ENCODE measurements around the gene KRTAP15-1. TPM values are rescaled to one million over a fixed set of nuclear protein-coding genes. Genes with fewer than 3 reads are reported as not detected.

The KRTAP15-1 gene, protein sequence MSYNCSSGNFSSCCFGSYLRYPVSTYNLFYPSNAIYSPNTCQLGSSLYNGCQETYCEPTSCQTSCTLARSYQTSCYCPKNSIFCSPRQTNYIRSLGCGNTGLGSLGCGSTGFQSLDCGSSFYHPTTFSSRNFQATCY
- polyA plus RNA-seq (2012; ENCODE audit: insufficient read depth, insufficient read length): not detected

DNA sequence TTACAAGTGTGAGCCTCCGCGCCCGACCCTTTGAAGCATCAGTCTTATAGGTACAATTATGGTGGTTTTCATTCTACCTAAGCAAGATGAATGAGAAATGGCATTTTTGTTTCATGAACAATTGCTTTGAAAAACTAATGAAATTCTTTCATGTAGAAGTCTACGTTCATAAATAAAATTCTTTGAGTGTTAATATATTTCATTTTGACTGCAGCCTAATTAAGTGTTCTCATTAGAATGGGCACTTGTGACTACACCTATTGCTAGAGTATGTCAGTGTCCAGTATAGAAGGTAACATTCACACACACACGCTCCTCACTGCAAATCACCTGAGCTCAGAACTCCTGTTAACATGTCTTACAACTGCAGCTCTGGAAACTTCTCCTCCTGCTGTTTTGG is at the start of gene KRTAP15-1:
Gene KRTAP15-1 (plus strand): TSS at position 301 of the 400 bp plus-strand sequence. CDS start 53 bp downstream, at position 354.
- no peak for DNase-seq (ENCODE audit: low read depth, low spot score)
- H3K4me3 ChIP-seq (ENCODE audit: low read length): no peak within 1 kb of the TSS

DNA sequence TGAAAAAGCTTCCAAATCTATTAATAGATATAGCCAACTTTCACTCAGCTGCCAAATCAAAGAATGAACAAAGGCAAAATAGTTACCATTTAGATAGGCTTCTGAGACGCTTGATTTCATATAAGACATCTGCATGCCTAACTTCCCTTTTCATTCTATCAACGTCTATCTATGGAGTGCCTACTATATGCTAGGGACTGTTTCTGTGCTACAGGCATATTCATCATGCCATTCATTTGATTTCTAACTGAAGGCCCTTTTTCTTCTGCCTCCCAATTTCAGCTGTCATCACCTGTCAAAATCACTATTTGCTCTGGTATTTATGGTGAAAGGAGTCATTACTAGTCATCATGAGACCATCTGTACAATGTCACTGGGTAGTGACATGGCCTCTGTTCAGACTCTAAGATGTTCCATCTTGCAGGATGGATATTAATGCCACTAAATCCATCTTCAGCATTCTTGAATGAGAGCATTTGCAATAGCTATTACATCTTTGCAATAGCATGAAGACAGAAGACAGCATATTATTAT is 48.5 kb upstream of the KRTAP15-1 start:
- H3K4me3 ChIP-seq (ENCODE audit: low read length): no peak overlapping the region
- no peak for DNase-seq (ENCODE audit: low read depth, low spot score)

DNA sequence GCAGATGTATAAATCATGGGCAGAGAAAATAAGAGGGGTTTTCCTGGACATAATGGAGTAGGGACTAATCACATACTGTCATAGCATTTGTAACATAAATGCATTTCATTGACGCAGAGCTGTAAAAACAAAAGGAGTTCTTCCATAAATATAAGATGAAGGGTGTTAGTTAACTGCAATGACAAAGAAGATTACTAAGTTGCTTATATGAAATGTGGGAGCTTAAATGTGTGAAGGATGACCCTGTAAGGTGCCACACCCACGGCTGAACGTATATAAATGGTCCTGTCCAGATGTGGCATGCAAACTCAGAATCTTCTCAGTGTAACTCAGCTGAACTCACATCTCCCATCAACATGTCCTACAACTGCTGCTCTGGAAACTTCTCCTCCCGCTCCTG is 44.3 kb upstream of the KRTAP15-1 start, which contains the start of gene KRTAP13-1:
Gene KRTAP13-1 (plus strand): TSS at position 301 of the 400 bp plus-strand sequence. CDS start 56 bp downstream, at position 357.
- H3K4me3 ChIP-seq (ENCODE audit: low read length): no peak within 1 kb of the TSS
- DNase-seq (ENCODE audit: low read depth, low spot score): no peak

DNA sequence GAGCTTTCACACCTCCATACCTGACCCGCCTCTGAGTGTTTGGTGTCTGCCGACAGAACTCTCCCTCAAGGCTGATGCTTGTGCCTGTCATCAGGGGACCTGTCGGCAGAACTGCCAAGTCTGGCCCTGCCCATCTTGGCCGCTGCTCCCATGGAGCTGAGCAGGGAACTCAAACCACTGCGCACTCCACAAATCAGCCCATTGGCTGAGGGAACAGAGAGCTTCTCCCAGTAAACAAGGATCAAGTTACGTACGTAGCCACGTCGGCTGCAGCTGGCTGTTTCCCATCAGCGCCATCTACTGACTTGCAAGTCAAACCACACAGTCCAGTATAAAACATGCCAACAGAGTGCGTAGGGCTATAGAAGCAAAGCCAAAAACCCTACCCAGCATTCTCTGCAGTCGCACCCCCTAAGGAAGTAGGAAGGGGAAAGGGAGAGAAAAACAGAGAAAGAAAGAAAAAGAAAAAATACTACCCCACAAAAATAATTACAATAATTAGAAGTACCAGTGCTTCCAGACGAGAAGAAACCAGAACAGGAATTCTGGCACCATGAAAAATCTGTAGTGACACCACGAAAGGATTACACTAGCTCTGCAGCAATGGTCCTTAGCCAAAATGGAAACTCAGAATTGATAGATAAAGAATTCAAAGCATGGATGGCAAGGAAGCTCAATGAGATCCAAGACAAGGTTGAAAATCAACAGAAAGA is 31.1 kb upstream of the KRTAP15-1 start:
- H3K4me3 ChIP-seq (ENCODE audit: low read length): 0 out of 2 replicates have a peak overlapping the region, but pooled peaks have one; percentile 5
- peak; percentile 70 for DNase-seq (ENCODE audit: low read depth, low spot score)

DNA sequence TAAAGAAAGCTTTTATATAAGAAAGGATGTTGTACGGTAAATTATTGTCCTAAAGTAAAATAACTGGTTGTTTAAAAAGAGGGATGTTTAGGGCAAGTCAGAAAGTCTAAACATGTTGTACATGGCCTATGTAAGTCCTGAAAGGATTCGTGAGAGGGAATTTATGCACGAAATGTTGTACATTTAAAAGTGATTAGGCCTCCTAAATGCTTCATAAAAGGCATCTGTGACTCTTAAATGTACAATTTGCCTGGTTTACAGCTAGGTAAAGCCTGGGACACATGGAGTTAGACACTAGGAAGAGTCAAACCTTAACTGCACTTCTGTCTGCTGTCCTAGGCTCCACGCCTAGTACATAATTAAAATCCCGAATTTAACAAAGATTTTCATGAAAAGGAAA is 24.1 kb upstream of the KRTAP15-1 start:
- no peak for DNase-seq (ENCODE audit: low read depth, low spot score)
- no peak overlapping the region for H3K4me3 ChIP-seq (ENCODE audit: low read length)

DNA sequence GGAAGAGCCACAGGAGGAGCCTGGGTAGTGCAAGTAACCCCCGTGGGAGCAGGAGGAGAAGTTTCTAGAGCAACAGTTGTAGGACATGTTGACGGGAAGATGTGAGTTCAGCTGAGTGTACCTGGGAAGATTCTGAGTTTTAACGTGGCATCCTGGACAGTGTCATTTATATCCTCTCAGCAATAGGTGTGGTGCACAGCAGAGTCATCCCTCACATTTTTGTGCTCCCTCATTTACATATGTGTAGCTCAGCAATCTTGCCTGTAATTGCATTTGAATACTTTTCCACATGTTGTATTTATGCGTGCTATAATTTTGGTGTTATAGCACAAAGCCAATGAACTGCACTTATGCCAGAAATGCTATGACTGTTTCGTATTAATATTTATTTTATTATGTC is 14.2 kb upstream of the KRTAP15-1 start, which contains the start of gene KRTAP13-3:
Gene KRTAP13-3 (minus strand): TSS at position 101 of the 400 bp plus-strand sequence. CDS start 14 bp downstream, at position 87.
- no peak for DNase-seq (ENCODE audit: low read depth, low spot score)

DNA sequence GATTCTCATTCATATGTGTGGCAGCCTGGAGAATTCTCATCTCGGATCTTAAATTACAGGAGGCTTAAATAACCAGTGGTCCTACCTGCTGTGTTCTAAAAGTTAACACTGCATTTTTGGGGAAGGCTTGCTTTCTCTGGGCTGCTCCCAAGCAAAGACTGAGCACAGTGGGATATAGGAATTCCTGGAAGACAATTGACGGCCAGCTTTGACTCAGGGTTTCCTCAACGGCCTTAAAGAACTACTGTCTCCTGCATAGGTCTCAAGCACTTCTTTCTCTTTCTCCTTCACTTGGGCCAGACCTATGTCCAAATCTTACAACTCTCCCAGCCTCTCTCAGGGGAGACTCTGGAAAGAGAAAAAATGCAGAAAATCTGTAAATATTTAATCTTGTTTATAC is 13.3 kb upstream of the KRTAP15-1 start:
- DNase-seq (ENCODE audit: low read depth, low spot score): no peak
- H3K4me3 ChIP-seq (ENCODE audit: low read length): no peak overlapping the region

More for the DNA sequence above, 14.2 kb upstream of the KRTAP15-1 start, which contains the start of gene KRTAP13-3:
- no peak within 1 kb of the TSS for H3K4me3 ChIP-seq (ENCODE audit: low read length)

DNA sequence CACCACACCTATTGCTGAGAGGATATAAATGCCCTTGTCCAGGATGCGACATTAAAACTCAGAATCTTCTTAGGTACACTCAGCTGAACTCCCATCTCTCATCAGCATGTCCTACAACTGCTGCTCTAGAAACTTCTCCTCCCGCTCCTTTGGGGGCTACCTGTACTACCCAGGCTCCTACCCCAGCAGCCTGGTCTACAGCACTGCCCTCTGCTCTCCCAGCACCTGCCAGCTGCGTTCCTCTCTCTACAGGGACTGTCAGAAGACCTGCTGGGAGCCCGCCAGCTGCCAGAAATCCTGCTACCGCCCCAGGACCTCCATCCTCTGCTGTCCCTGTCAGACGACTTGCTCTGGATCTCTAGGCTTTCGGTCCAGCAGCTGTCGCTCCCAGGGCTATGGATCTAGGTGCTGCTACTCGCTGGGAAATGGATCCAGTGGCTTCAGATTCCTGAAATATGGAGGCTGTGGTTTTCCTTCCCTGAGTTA is 9.9 kb upstream of the KRTAP15-1 start, which contains the start of gene KRTAP13-4:
Gene KRTAP13-4 (plus strand): TSS at position 51 of the 486 bp plus-strand sequence. CDS start 56 bp downstream, at position 107.
- H3K4me3 ChIP-seq (ENCODE audit: low read length): no peak within 1 kb of the TSS
- no peak for DNase-seq (ENCODE audit: low read depth, low spot score)

DNA sequence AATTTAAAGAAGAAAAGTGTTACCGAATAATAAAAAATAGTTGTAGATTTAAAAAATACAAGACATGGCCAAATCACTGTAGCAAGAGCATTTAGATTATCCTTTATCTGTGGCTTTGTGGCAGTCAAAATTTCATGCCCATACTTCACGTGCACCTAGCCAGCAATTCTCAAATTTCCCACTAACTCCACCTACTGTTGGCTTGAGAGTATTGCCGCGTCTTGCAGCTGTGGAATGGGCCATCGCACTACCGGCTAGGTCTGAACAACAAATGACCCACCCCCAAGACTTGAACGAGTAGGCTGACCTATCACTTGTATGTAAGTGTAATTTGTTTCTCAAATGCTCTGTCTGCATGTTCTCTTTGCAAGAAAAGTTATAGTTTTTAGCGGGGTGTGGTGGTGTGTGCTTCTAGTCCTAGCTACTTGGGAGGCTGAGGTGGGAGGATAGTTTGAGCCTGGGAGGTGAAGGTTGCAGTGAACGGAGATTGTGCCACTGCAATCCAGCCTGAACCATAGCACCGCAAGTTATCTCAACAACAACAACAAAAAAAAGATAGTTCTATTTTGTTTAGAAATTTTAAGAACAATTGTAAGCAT is 5.9 kb upstream of the KRTAP15-1 start:
- H3K4me3 ChIP-seq (ENCODE audit: low read length): no peak overlapping the region
- peak; percentile 28 for DNase-seq (ENCODE audit: low read depth, low spot score)

DNA sequence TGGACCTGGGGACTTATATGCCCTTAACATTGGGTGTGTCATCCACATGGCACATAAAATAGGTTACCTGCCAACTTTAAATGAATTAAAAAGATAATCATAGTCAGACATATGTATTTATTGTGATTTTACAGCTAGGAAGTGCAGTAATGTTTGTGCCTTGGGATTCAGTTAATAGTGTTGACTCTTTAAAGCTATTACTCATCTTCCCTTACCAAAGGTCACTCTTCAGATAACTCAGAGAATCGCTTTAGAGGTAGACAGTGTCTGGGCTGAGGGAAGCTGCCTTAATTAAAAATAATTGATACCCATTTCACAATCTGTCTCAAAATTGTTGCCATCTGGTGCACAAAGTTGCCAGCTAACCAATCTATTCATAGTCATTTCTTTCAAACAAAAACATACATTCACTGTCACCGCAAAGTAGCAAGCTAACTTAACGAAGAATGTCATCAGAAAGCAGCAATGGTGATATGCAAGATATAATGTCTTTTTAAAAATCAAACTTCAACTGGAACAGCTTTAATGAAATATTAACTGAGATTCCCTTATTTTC is 3.0 kb upstream of the KRTAP15-1 start:
- DNase-seq (ENCODE audit: low read depth, low spot score): no peak

DNA sequence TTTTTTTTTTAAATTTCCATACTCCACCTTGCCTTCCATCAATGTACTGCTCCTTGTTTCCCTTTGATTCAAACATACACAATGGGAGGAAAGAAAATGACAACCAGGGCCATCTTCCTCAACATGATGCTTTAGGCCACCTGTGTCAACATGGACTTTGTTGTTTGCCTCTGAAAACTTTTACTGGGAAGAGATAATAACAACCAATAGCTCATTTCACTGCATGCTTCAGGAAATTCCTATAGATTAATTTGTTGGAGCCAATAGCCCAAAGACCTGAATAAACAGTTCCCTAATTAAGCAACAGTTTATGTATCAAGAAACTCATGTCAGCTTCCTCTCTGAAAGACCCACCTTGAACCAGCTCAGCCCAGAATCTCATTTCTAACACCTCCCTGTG is 3.2 kb downstream of the KRTAP15-1 start:
- no peak for DNase-seq (ENCODE audit: low read depth, low spot score)
- no peak overlapping the region for H3K4me3 ChIP-seq (ENCODE audit: low read length)

More for the DNA sequence above, 3.0 kb upstream of the KRTAP15-1 start:
- no peak overlapping the region for H3K4me3 ChIP-seq (ENCODE audit: low read length)

DNA sequence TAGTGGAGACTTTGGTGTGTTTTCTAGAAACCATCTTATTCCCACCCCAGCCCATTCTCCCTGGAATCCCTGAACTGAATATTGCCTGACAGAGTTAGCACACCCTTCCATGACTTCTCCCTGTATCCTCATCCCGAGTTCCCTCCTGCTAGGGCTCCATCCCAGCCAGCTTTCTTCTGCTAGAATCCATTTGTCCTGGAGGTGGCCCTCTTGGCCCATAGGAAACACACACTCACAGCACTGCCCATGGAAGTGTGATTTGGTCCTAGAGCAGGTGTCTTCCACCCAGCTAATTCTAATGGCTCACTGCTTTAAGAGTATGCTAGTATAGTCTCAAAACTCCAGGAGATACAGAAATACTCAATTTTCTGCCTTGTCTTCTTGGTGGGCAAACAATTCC is 4.1 kb downstream of the KRTAP15-1 start:
- no peak for DNase-seq (ENCODE audit: low read depth, low spot score)
- no peak overlapping the region for H3K4me3 ChIP-seq (ENCODE audit: low read length)

DNA sequence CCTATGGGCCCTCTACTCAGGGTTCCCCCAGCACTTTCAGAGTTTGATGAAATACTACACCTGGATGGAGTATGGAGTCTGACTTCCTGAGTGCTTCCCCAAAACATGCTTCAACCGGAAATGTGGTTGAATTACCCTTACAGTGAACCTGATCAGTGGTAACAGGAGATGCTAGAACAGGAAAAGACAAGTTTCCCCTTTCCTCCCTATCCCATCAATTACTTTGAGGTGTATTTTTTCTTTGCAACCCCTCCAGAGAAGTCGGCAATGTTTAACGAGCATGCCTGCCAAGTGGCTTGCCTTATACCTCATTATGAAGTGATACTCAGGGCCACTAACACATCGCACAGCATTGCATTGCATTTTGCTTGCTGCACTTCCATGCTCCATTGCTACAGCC is 7.0 kb downstream of the KRTAP15-1 start:
- H3K4me3 ChIP-seq (ENCODE audit: low read length): no peak overlapping the region
- DNase-seq (ENCODE audit: low read depth, low spot score): peak; percentile 27

DNA sequence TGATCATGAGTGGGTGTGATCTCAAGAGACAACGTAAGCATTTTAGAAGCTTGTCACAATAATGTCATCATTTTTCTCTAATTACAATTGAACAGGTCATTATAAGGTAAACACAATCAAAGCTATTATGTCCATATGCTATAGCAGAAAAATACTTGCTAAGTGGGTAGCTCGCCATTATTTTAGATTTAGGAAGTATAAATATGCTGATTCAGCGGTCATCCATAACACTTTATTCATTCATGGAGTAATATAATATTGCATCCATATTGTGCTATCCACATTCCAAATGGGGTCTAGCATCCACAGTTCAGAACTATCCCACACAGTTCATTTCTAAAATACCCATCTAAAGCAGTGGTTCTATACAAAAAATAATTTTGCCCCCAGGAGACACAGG is 8.4 kb downstream of the KRTAP15-1 start:
- no peak for DNase-seq (ENCODE audit: low read depth, low spot score)
- H3K4me3 ChIP-seq (ENCODE audit: low read length): no peak overlapping the region

DNA sequence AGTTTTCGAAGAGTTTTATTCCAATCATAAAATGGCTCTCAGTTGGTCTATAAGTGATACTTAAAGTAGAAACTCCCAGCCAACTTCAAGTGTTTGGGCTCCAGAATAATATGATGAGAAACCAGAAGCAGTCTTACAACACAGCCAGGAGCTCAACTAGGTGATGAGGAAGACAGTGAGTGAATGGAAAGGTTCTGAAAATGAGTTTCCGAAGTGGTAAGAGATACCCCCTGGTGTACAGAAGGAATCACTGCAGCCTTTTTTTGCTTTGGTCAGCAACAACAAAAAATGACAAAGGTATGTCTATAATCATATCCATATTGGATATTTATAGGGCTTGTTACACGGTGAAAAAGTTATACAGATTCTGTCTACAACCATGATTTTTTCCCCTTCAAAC is 23.6 kb downstream of the KRTAP15-1 start:
- no peak overlapping the region for H3K4me3 ChIP-seq (ENCODE audit: low read length)
- DNase-seq (ENCODE audit: low read depth, low spot score): peak; percentile 20

DNA sequence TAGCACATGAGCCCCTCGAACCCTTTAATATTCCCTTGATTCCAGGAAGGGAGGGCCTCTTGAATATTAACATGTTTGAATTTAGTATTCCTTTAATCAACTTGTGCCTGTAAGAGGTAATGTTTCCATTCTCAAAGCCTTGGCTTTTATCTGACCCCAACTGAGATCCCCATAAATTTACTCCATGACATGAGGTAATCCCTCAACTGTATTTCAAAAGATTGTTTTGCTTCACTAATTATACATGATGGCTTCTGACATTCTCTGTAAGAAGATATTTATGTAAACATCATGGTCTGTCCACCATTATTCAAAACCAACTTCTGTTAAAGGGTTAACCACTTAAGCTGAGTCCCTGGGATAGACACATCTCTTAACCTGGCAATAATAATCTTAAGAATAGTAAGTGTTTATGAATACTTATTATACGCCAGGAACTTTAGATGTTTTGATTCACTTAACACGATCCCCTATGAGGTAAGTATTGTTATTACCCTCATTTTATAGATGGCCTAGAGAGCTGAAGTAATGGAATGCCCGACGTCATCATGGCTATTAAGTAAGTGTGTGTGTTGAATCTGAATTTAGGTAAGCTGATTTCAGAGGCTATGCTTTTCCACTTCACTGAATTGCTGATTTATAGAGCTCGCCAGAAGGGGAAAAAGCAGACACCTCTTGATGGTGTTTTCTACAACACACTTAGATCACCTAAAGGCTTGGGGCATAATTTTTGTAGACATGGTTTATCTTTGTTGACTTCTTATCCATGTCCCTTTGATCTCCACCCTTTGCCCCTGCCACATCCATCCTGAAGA is 29.0 kb downstream of the KRTAP15-1 start:
- DNase-seq (ENCODE audit: low read depth, low spot score): no peak
- H3K4me3 ChIP-seq (ENCODE audit: low read length): no peak overlapping the region

DNA sequence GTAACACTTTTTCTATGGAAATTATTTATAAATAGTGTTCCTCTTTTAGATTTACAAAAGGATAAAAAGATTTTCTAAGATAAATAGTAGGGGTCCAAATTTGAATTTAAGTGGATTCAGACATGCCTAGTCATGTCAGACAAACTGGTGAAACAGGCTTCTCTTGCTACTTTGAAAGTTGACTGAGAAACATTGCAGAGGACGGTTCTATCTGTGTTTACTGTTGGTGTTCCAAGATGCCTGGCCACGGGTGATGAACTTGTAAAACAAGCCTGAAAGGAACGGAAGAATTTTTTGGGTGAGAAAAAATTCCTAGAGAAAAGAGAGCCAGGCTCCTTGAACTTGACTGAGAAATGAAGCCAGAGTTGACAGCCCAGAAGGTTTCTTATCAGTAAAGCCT is 37.9 kb downstream of the KRTAP15-1 start:
- no peak for DNase-seq (ENCODE audit: low read depth, low spot score)

DNA sequence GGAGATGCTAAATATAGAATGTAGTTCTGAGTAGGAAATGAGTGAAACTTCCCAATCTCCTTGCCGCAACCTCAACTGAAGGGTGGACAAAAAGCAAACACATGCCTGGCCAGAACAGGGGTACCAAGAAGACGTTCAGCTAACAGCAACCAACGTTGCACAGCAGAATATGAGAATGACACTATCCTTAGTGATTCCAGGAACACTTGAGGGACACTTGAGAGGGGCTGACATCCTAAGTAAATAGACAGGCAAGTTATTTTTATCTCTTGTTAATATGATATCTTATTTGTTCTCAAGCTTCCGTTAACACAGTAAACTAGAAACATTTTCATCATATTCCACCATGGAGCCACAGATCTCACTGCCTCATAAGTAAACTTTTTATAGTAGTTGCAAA is 39.2 kb downstream of the KRTAP15-1 start:
- H3K4me3 ChIP-seq (ENCODE audit: low read length): no peak overlapping the region
- no peak for DNase-seq (ENCODE audit: low read depth, low spot score)

More for the DNA sequence above, 37.9 kb downstream of the KRTAP15-1 start:
- no peak overlapping the region for H3K4me3 ChIP-seq (ENCODE audit: low read length)
